ENCODE measurements around the gene BRAF. TPM values are rescaled to one million over a fixed set of nuclear protein-coding genes. Genes with fewer than 3 reads are reported as not detected.
"Not testable (repeated sequence)": the region's sequence is repeated elsewhere in the genome, so short reads cannot be mapped to it uniquely, and the experiment has no call there.

BRAF gene
- polyA plus RNA-seq, result 1 to 10 TPM; 4.2 to 7.4 (median 7.3) TPM

DNA sequence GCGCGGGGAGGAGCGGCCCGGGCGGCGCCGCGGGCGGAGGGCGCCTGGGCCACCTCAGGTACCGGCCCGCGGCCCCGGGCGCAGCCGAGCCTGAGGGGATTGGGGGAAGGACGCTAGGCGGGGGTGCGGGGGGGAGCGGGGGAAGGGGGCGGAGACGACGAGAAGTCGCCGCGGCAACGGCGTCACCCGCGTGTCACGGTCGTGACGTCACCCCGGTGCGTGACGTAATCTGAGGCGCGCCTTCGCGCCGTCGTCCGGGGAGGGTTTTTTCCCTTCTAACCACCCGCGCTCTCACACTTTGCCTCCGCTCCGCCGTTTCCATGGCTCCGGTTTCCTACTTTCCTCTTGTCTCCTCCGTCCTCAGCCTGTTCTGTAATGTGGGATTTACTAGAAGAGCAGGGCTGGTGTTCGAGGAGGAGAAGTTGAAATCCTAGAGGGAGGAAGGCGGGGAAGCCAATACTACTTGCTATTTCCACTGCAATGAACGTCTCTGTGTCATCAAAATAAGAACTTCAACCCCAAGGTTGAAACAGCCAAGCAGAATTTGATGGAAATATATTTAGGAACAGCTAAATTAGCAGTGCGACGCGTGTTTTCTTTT, at the start of gene BRAF:
Gene BRAF, minus strand, starts transcription at position 109 of the 601 bp plus-strand sequence. CDS start 226 bp downstream, outside the sequence.
- H3K27ac ChIP-seq (ENCODE audit: low read depth, low read length), result peak within 1 kb of the TSS; percentile 95
- WGBS, 3 donors, result 1% methylated on average over 24 to 54 of the region's 56 CpGs

DNA sequence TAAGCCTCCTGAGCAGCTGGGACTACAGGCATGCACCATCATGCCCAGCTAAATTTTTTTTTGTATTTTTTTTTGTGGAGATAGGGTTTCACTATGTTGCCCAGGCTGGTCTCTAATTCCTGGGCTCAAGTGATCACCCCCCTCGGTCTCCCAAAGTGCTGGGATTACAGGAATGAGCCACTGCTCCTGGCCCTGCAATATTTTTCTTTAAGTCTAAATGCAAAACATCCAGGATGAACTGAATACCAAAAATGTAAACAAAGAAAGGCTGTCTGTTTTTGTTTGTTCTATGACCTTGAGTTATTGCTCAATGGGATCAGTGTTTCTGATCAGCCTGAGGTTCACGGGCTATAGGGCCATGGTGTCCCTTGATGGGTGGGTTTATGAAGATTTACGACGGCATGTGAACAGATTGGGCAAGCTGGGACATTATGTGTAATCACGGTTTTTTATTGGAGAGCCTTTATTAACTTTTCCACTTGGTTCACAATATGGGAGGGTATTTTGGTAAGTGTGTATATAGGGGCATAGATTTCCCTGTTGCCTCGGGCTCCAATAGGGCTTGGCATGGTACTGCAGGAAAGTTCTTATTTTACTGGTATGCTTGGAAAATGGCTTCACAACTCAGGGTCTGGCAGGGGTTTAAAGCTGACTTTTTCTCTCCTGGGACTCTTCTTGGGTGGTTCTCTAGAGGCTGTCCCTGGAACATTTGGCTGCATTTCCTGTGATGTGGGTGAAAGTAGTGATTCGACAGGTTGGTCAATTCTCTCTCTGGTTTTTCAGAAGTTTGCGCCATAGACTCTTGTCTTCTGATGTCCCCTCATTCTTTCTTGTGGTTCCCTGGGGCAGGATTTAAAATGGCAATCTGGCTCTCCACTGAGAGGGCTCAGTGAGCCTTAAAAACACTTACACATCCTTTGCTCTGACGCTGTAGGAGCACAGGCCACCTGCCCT, 48.4 kb upstream of the BRAF start:
- 67 to 80% (median 77%) methylated on average over 9 of the region's 9 CpGs for WGBS, 3 donors

DNA sequence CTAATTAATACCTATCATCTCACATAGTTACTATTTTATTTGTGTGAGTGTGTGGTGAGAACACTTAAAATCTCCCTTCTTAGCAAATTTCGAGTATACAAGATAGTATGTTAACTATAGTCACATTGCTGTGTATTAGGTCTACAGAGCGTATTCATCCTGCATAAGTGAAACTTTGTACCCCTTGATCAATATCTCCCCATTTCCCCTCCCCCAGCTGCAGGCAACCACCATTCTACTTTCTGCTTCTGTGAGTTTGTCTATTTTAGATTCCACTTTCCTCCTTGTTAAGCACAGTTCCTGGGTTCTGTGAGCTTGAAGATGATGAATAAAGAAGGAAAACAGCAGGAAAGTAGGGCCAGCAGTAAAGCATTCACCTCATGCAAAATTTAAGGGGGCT, 47.6 kb upstream of the BRAF start:
- no peak overlapping the region for H3K27ac ChIP-seq (ENCODE audit: low read depth, low read length)
- 83 to 88% (median 84%) methylated on average over 2 of the region's 2 CpGs for WGBS, 3 donors

More for the DNA sequence above, 48.4 kb upstream of the BRAF start:
- H3K27ac ChIP-seq (ENCODE audit: low read depth, low read length), result no peak overlapping the region

DNA sequence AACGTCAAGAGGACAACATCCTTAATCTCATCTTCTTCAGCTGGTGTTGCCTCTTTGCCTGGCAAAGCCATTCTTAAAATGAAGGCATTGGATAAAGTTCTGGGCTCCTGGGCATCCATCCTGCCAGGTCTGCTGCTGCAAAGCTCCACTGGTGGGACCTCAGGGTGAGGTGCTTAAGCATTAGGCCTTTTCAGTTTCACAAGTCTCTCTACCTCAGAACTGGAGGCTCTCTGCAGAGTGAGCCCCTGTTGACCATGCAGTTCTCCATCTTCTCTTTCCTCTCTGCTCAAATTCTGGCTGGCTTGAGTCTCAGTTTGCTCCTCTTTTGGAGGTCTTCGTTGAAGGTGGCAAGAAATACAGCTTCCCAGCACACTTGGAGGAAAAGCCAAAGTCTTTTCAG, 42.7 kb upstream of the BRAF start:
- 66 to 87% (median 67%) methylated on average over 2 of the region's 2 CpGs for WGBS, 3 donors
- no peak overlapping the region for H3K27ac ChIP-seq (ENCODE audit: low read depth, low read length)

DNA sequence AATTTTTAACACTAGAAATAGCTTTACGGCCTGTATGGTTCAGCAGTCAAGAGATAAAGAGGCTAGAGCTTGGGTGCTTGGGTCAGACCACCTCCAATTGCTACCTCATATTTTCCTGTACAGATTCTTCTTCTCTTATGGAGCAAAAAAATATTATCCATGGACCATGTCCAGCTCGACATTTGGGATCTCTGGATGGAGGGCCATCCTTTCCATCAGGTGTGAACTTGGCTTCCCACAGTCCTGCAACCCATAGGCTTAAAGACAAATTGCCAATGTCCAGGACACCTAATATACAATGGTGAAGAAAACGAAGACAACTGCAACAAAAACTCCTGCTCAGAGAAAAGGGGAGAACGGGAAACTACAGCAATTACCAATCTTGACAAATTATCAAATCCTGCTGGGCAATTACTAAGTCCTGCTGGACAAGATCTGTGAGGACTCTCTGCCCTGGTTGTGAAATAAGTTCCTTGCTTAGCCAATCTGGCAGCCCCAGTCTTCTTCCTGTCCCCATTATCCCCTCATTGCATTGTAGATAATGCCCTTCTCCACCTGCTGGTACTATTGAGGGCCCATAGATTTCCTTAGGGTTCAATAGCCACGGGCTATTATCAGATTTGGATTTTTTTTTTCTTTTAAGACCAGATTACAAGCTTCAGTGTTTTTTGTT, 42.0 kb upstream of the BRAF start:
- 52 to 65% (median 55%) methylated on average over 5 of the region's 5 CpGs for WGBS, 3 donors

DNA sequence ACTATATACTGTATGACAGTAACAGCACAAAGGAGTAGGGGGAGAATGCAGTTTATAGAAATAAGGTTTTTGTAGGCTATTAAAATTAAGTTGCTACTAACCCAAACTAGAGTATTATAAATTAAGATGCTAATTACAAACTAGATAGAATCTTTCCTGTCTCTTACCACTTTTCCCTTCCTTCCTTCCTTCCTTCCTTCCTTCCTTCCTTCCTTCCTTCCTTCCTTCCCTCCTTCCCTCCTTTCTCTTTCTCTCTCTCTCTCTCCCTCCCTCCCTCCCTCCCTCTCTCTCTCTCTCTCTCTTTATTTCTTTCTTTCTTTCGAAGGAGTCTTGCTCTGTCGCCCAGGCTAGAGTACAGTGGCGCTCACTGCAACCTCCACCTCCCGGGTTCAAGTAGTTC, 36.4 kb upstream of the BRAF start:
- H3K27ac ChIP-seq (ENCODE audit: low read depth, low read length), result no peak overlapping the region
- WGBS, 3 donors, result 91 to 93% (median 93%) methylated on average over 4 of the region's 4 CpGs

More for the DNA sequence above, 42.0 kb upstream of the BRAF start:
- no peak overlapping the region for H3K27ac ChIP-seq (ENCODE audit: low read depth, low read length)

DNA sequence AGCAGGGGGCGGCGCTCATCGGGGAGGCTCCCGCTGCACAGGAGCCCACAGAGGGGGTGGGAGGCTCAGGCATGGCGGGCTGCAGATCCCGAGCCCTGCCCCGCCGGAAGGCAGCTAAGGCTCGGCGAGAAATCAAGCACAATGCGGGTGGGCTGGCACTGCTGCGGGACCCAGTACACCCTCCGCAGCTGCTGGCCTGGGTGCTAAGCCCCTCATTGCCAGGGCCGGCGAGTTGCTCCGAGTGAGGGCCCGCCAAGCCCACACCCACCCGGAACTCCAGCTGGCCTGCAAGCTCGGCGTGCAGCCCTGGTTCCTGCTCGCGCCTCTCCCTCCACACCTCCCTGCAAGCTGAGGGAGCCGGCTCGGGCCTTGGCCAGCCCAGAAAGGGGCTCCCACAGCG, 32.3 kb upstream of the BRAF start:
- not testable (repeated sequence) for H3K27ac ChIP-seq (ENCODE audit: low read depth, low read length)
- WGBS, 3 donors, result 94 to 96% (median 96%) methylated on average over 19 to 25 of the region's 25 CpGs

DNA sequence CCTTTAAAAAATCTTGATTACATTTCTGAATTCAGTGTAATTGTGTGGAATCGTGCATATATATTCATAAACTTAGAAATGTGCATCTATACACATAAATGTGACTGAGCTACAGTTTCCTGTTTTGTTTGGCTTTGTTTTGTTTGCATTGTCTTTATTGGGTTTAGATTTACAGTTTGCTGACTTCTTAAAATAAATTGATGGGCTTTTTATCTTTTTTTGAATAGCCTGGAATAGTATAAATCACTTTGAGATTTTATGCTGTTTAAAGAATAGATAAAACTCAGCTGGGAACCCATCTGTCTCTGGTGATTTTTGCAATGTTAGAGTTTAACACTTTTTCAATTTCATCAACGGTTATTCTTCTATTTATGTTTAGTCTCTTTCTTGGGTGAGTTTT, 21.2 kb upstream of the BRAF start:
- 55 to 66% (median 62%) methylated on average over 2 of the region's 2 CpGs for WGBS, 3 donors
- no peak overlapping the region for H3K27ac ChIP-seq (ENCODE audit: low read depth, low read length)

DNA sequence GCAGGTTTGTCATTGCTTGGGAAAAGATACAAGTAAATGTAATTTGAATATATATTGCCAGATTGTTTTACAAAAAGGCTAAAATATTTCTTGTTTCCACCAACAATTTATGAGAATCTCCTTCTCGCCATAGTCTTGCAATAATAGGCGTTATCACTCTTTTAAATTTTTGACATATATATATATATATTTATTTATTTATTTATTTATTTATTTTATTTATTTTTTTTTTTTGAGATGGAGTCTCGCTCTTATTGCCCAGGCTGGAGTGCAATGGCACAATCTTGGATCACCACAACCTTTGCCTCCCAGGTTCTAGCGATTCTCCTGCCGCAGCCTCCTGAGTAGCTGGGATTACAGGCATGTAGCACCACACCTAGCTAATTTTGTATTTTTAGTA, 17.5 kb upstream of the BRAF start:
- 94 to 98% (median 95%) methylated on average over 5 of the region's 5 CpGs for WGBS, 3 donors
- H3K27ac ChIP-seq (ENCODE audit: low read depth, low read length), result not testable (repeated sequence)

DNA sequence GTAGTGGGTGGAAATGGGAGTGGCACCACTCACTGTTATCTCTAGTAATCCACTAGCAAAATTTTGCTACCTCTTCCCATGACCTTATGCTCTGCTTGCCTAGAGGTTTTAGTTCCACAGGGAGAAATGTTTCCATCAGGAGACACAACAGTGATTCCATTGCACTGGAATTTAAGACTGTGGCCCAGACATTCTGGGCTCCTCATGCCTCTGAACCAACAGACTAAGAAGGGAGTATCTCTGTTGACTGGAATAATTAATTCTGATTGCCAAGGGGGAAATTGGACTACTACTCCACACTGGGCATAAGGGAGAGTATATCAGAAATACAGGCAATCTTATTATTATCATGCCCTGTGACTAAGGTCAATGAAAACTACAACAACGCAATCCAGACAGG, 16.2 kb upstream of the BRAF start:
- H3K27ac ChIP-seq (ENCODE audit: low read depth, low read length), result no peak overlapping the region
- 80 to 92% (median 90%) methylated on average over 1 of the region's 1 CpG for WGBS, 3 donors

DNA sequence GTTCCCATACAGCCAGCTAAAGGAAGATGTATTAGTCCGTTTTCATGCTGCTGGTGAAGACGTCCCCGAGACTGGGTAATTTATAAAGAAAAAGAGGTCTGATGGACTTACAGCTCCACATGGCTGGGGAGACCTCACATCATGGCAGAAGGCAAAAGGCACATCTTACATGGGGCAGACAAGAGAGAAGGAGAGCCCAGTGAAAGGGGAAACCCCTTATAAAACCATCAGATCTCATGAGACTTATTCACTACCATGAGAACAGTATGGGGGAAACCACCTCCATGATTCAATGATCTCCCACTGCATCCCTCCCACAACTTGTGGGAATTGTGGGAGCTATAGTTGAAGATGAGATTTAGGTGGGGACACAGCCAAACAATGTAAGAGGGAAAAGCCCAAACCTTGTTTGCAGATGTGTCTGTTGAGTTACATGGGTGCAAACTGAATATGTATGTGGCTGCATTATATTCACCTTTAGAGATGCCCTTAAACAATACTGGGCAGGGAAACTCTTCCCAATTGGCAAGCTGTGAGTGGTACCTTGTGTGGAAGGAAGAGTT, 13.1 kb upstream of the BRAF start:
- WGBS, 3 donors, result 74 to 94% (median 77%) methylated on average over 3 of the region's 3 CpGs

DNA sequence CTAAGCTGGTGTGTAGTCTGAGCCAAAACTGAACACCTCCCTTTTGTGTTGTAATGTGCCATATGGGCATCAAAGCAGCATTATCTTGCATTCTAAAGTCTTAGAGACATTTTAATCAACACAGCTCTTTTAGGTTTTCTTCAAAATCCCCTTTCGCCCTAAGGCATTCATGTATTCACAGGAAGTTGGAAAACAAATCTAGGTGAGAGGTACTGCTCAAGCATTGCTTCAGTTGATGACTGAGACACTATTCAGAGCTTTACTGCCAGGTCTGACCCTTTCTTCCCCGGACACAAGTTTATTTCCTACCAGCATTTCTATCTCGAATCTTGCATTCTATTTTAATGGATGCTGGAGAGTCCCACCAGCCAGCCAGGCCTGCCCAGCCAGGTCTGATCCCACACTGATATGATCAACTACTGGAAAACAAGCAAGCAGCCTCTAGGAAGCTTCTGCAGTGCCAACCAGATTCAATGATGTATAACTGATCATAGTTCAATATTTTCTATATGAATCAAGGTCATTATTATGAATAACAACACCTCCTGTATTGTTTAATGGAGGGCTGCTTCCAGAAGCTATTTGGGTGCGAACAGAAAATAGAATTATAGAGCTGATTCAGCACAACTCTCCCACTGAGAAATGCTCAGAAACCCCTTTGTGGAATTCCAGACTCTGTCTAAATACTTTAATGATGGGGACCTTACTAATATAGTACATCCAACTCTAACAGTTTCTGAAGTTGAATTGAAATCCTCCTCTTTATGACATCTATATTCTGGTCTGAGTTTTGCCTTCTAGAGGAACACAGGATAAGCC, 4.0 kb upstream of the BRAF start:
- 81 to 87% (median 81%) methylated on average over 4 of the region's 4 CpGs for WGBS, 3 donors
- H3K27ac ChIP-seq (ENCODE audit: low read depth, low read length), result no peak overlapping the region

More for the DNA sequence above, 13.1 kb upstream of the BRAF start:
- no peak overlapping the region for H3K27ac ChIP-seq (ENCODE audit: low read depth, low read length)

DNA sequence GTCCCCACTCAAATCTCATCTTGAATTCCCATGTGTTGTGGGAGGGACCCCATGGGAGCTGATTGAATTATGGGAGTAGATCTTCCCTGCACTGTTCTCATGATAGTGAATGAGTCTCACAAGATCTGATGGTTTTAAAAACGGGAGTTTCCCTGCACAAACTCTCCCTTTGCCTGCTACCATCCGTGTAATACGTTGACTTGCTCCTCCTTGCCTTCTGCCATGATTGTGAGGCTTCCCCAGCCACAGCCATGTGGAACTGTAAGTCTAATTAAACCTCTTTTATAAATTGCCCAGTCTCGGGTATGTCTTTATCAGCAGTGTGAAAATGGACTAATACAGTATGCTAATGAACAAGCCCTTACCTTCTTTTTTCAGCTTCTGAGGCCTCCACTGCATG, 3.2 kb upstream of the BRAF start:
- H3K27ac ChIP-seq (ENCODE audit: low read depth, low read length), result not testable (repeated sequence)
- WGBS, 3 donors, result 79 to 85% (median 83%) methylated on average over 4 of the region's 4 CpGs

DNA sequence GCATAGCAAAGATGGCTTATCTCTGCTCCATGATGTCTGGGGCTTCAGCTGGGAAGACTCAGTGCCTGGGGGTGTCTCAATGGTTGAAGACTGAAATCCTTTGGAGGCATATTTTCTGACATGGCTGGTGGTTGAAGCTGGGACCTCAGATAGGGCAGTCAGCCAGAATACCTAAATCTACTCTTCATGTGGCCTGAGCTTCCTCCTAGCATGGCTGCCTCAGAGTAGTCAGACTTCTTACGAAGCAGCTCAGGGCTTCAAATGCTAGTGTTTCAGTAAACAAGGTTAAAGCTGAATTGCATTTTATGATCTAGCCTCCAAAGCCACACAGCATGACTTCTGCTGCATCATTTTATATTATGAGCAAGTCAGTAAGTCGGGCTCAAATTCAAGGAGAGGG, 2.6 kb upstream of the BRAF start:
- no peak overlapping the region for H3K27ac ChIP-seq (ENCODE audit: low read depth, low read length)
- WGBS, 3 donors, result 94 to 98% (median 96%) methylated on average over 2 of the region's 2 CpGs

DNA sequence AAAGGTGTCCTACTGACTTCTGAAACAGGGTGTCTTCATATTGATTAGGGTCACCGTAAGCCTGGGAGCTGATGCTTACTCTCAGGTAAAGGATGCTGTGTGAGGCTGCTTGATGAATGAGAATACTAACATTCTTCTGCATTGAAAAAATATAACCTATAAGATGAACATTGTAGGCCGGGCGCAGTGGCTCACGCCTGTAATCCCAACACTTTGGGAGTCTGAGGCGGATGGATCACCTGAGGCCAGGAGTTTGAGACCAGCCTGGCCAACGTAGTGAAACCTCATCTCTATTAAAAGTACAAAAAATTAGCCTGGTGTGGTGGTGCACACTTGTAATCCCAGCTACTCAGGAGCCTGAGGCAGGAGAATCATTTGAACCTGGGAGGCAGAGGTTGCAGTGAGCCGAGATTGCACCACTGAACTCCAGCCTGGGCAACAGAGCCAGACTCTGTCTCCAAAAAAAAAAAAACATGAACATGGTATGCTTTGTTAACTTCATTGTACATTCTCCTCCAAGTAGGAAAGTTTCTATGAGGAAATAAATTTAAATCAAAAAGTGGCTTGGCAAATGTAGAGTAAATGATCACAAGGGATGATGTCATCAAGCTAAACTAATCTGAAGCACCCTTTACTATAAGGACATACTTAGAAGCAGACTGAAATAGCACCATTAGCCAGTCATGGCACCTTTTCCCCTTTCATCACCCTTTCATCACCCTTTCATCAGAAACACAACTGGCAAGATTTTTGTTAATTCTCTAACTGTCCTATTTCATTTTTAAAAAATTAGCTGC, 1.5 kb upstream of the BRAF start:
- no peak overlapping the region for H3K27ac ChIP-seq (ENCODE audit: low read depth, low read length)
- 97% methylated on average over 7 of the region's 7 CpGs for WGBS, 3 donors

DNA sequence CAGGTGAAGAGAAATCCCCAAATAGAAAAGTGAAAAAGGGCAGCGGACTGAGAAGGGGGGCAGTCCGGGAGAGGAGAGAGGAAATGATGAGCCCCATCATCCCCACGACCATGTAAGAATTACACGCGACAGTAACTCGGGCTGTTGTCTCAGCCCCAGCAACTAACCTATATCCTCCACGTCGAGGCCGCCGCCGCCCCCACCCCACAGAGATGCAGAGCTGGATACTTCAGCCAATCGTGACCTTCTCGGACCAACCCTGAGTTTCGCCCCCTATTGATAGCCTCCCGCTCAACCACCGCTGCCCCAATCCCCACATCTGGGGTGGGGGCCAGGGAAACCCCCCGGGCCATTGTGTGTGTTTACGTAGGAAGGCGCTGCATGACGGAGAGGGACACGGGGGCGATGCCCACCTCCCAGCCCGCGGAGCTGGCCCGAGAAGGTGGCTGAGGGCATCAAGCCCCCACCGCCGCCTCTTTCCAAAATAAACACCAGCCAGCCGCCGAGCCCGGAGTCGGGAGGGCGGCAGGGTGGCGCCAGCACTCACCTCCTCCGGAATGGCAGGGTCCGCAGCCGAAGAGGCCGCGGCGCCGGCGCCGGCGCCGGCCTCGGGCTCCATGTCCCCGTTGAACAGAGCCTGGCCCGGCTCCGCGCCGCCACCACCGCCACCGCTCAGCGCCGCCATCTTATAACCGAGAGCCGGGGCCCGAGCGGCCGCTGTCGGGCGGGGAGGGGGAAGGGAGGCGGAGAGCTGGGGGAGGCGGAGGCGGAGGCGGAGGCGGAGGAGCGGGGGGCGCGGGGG, 509 bp downstream of the BRAF start:
- WGBS, 3 donors, result 0 to 1% (median 0%) methylated on average over 37 to 64 of the region's 69 CpGs
- peak overlapping the region; percentile 95 for H3K27ac ChIP-seq (ENCODE audit: low read depth, low read length)
